K562 (cell line): ENCODE data around the gene PCED1B. TPM values are rescaled to one million over a fixed set of nuclear protein-coding genes. Genes with fewer than 3 reads are reported as not detected.

Source experiments
- CHD7 ChIP-seq: fragments of 200-600 bp; sonication (generic); IDR thresholded peaks from one replicate; pipeline ENCODE4 v1.6.1; 2012; ENCODE audit warnings: mild to moderate bottlenecking, low read depth, low read length, inconsistent platforms
- CREB5 ChIP-seq: fragments of 250-450 bp; sonication (Bioruptor Pico); IDR thresholded peaks from 2 replicates; pipeline ENCODE4 v1.5.0; 2020; ENCODE audit warnings: mild to moderate bottlenecking
- CXXC5 ChIP-seq: fragments of 250-450 bp; sonication (Bioruptor Pico); IDR thresholded peaks from 2 replicates; pipeline ENCODE4 v1.8.0; 2022; ENCODE audit warnings: inconsistent platforms, mild to moderate bottlenecking, moderate library complexity
- DDX20 ChIP-seq: fragments of 450-650 bp; IDR thresholded peaks from 2 replicates; pipeline ENCODE4 v1.6.1; 2016; ENCODE audit warnings: missing genetic modification characterization, low read depth, mild to moderate bottlenecking, missing compliant biosample characterization, moderate library complexity
- E2F6 ChIP-seq, 2 experiments: IDR thresholded peaks; 2 replicates each; pipeline ENCODE4 v1.6.1; 2011; ENCODE audit warnings: borderline replicate concordance in 1 of 2, control low read depth in 1 of 2, low read depth in 1 of 2, low read length in 1 of 2, mild to moderate bottlenecking in 1 of 2, mixed read lengths in 1 of 2, moderate library complexity in 1 of 2; ENCODE audit not compliant: insufficient read depth in 1 of 2, insufficient read length in 1 of 2, poor library complexity in 1 of 2, severe bottlenecking in 1 of 2; ENCODE audit errors: extremely low read depth in 1 of 2
- GTF2E2 ChIP-seq: fragments of 200-800 bp; sonication (Bioruptor generic); IDR thresholded peaks from 2 replicates; pipeline ENCODE4 v1.6.1; 2016; ENCODE audit warnings: missing genetic modification characterization, missing compliant biosample characterization
- SMAD1 ChIP-seq: fragments of 150-350 bp; IDR thresholded peaks from 2 replicates; pipeline ENCODE4 v1.6.1; 2014; ENCODE audit warnings: low read length, low read depth; ENCODE audit not compliant: partially characterized antibody
- SMAD3 ChIP-seq: fragments of 450-650 bp; formaldehyde crosslinking; conservative IDR thresholded peaks from 2 replicates; pipeline ENCODE4 v1.4.0; 2020; ENCODE audit warnings: mild to moderate bottlenecking
- TBL1XR1 ChIP-seq, 2 experiments: IDR thresholded peaks; 2 replicates each; pipeline ENCODE4 v1.6.1; 2012; ENCODE audit warnings: improper control_type of control experiment in 2 of 2, low read length in 2 of 2, mild to moderate bottlenecking in 1 of 2
- ZNF511 ChIP-seq: sonication (generic); formaldehyde crosslinking; IDR thresholded peaks from 2 replicates; pipeline ENCODE4 v1.8.0; 2022; ENCODE audit warnings: mild to moderate bottlenecking, missing genetic modification reagents
- ZNF57 ChIP-seq: fragments of 450-650 bp; formaldehyde crosslinking; IDR thresholded peaks from 2 replicates; pipeline ENCODE4 v1.4.0; 2020; ENCODE audit warnings: mild to moderate bottlenecking, moderate library complexity
- polyA plus RNA-seq, 8 experiments: library from polyadenylated mRNA; depleted of rRNA in 4 of 8; stranded (reverse) in 5 of 8; unstranded in 3 of 8; fragments of >200 nt; fragmentation: Nextera tagmentation in 2 of 8; fragmentation: Illumina TruSeq in 1 of 8; extraction: Ambion mirVana in 2 of 8; extraction: Trizol in 1 of 8; gene quantifications; 2 replicates each; pipeline versions ENCODE4 v1.2.1 to v1.2.3, GENCODE V29; 2011 to 2014; ENCODE audit warnings: inconsistent platforms in 1 of 8, missing spikeins in 1 of 8
- total RNA-seq, 7 experiments: library from RNA; depleted of rRNA in 6 of 7; stranded (reverse); fragments of >200 nt in 6 of 7; fragmentation: Illumina TruSeq in 2 of 7; extraction: Trizol in 2 of 7; gene quantifications; 2 replicates each; pipeline versions ENCODE4 v1.2.1 to v1.2.3, GENCODE V29; 2011 to 2021; ENCODE audit warnings: low replicate concordance in 1 of 7

The PCED1B gene
- total and polyA plus RNA-seq, 9 of the 15 experiments (the other 6 are each of a cell fraction or from before 2014, with no cell fraction given), result 1.2 to 9.3 (median 2.5) TPM

- TF ChIP-seq CREB5 (CRISPR knock-in tag), result no peak
- no peak for TF ChIP-seq ZNF511 (CRISPR knock-in tag)
- TF ChIP-seq DDX20, result no peak
- no peak for TF ChIP-seq GTF2E2
- peak in 1 of 2 experiments; percentile 55; a peak in 1 of 4 replicates for TF ChIP-seq TBL1XR1 (IDR thresholded peaks at IDR 0.05; ENCODE audit: low read length in 2 of 2)
- TF ChIP-seq SMAD3 (CRISPR knock-in tag), result no peak
- TF ChIP-seq CHD7, result no peak
- no peak; the same call in 1 of the 2 replicates for TF ChIP-seq CXXC5 (CRISPR knock-in tag)
- no peak for TF ChIP-seq SMAD1
- TF ChIP-seq E2F6 (IDR thresholded peaks at IDR 0.05; ENCODE audit: borderline replicate concordance in 1 of 2, extremely low read depth in 1 of 2, insufficient read depth in 1 of 2, insufficient read length in 1 of 2, low read depth in 1 of 2, low read length in 1 of 2, poor library complexity in 1 of 2, severe bottlenecking in 1 of 2), result no peak
- no peak for TF ChIP-seq ZNF57 (CRISPR knock-in tag)
Observed at GRCh38 chr12:47249719-47250357, 170.4 kb downstream of the PCED1B start (continued).
